ENCODE results near the gene TMOD3. TPM values are rescaled to one million over a fixed set of nuclear protein-coding genes. Genes with fewer than 3 reads are reported as not detected.
A peak's percentile ranks its signal among the peaks of the same experiment; 100 is the strongest.

TMOD3 gene
- total RNA-seq, 6 donors from 2014 or later, result 40.4 to 81.6 (median 72.7) TPM

GRCh38 chr15:51856714-51857380 is 27.4 kb downstream of the TMOD3 start:
- no peak for ATAC-seq (ENCODE audit: low FRiP score in 2 of 2)
- Histone ChIP-seq H3K27me3 (no peaks in the 10 kb centered on the region), H3K4me3 (no peak overlapping the region), H3K36me3 (no peaks in the 10 kb centered on the region), H3K9me3 (no peaks in the 10 kb centered on the region), H3K4me1 (peaks cover 33 to 52% (median 46%) of the 10 kb centered on the region in 4 donors), H3K27ac (peak overlapping the region in 1 of 4 donors; percentile 24)
- TF ChIP-seq POLR2A (IDR thresholded peaks at IDR 0.05) (no peak), POLR2AphosphoS5 (IDR thresholded peaks at IDR 0.05) (no peak), EP300 (IDR thresholded peaks at IDR 0.05) (no peak)
- TF ChIP-seq, protein P1, sequence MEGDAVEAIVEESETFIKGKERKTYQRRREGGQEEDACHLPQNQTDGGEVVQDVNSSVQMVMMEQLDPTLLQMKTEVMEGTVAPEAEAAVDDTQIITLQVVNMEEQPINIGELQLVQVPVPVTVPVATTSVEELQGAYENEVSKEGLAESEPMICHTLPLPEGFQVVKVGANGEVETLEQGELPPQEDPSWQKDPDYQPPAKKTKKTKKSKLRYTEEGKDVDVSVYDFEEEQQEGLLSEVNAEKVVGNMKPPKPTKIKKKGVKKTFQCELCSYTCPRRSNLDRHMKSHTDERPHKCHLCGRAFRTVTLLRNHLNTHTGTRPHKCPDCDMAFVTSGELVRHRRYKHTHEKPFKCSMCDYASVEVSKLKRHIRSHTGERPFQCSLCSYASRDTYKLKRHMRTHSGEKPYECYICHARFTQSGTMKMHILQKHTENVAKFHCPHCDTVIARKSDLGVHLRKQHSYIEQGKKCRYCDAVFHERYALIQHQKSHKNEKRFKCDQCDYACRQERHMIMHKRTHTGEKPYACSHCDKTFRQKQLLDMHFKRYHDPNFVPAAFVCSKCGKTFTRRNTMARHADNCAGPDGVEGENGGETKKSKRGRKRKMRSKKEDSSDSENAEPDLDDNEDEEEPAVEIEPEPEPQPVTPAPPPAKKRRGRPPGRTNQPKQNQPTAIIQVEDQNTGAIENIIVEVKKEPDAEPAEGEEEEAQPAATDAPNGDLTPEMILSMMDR (IDR thresholded peaks at IDR 0.05), result no peak
- DNase-seq, result no peak
- 61 to 65% methylated on average over 5 of the region's 5 CpGs for WGBS, 2 donors

- no peak overlapping the region for H3K27ac ChIP-seq
- no peaks in the 10 kb centered on the region for H3K9me3 ChIP-seq
- no peak overlapping the region for H3K4me3 ChIP-seq
- H3K27me3 ChIP-seq, result no peaks in the 10 kb centered on the region
- 83 to 84% methylated on average over 10 of the region's 10 CpGs for WGBS, 2 donors
- H3K36me3 ChIP-seq, result peaks cover 0 to 29% (median 17%) of the 10 kb centered on the region in 4 donors
- DNase-seq, result no peak
- no peak for ATAC-seq (ENCODE audit: low FRiP score in 2 of 2)
- no peak for TF ChIP-seq POLR2AphosphoS5 (IDR thresholded peaks at IDR 0.05)
- TF ChIP-seq, protein P1 (IDR thresholded peaks at IDR 0.05), result no peak
- no peak for TF ChIP-seq EP300 (IDR thresholded peaks at IDR 0.05)
- TF ChIP-seq POLR2A (IDR thresholded peaks at IDR 0.05), result no peak
- H3K4me1 ChIP-seq, result peaks cover 5 to 27% (median 12%) of the 10 kb centered on the region in 4 donors
These were observed 32.3 kb downstream of the TMOD3 start for GRCh38 chr15:51861557-51862359.

- no peak for TF ChIP-seq EP300 (IDR thresholded peaks at IDR 0.05)
- no peak for TF ChIP-seq POLR2AphosphoS5 (IDR thresholded peaks at IDR 0.05)
- no peak for TF ChIP-seq POLR2A (IDR thresholded peaks at IDR 0.05)
- TF ChIP-seq, protein P1 (IDR thresholded peaks at IDR 0.05), result no peak
These were observed 33.7 kb downstream of the TMOD3 start for GRCh38 chr15:51863131-51863530.

DNA sequence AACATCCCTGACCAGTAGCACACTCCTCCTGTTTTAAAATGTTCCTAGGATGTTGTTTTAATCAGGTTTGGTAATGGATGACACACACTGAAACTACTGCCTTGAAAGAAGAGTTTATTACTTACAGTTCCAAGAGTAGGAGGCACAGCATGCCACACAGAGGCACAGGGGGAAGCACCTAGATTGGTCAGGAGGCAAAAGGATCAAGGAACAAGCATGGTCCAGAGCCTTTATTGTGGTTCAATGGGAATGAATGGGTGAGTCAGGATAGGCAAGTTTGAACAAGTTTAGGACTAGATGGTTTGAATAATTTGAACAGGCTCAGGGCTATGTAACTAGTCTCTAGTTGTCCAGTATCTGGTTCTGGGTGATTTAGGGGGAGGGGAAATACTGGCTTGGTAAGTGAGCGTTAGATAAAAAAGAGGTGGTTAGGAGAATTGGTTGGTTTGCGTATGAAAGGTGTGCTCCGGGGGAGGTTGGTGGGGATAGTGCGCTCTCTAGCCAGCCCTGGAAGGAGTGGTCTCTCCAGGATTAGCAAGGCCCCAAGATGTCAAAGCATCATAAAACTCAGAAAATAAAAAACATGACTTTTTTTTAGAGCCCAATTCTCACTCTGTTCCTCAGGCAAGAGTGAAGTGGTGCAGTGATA is 35.1 kb downstream of the TMOD3 start:
- Histone ChIP-seq H3K27ac (no peak overlapping the region), H3K27me3 (no peaks in the 10 kb centered on the region), H3K4me1 (peaks cover 0 to 21% (median 5%) of the 10 kb centered on the region in 4 donors), H3K4me3 (no peak overlapping the region), H3K36me3 (peaks cover 0 to 36% (median 21%) of the 10 kb centered on the region in 4 donors), H3K9me3 (no peaks in the 10 kb centered on the region)
- 94 to 97% methylated on average over 4 of the region's 4 CpGs for WGBS, 2 donors
- TF ChIP-seq, protein P1 (IDR thresholded peaks at IDR 0.05), result no peak
- TF ChIP-seq EP300 (IDR thresholded peaks at IDR 0.05) (no peak), POLR2AphosphoS5 (IDR thresholded peaks at IDR 0.05) (no peak), POLR2A (IDR thresholded peaks at IDR 0.05) (no peak)
- no peak for DNase-seq
- no peak for ATAC-seq (ENCODE audit: low FRiP score in 2 of 2)

More at GRCh38 chr15:51863131-51863530, 33.7 kb downstream of the TMOD3 start:
- ATAC-seq (ENCODE audit: low FRiP score in 2 of 2) (no peak), DNase-seq (no peak)
- Histone ChIP-seq H3K27me3 (no peaks in the 10 kb centered on the region), H3K4me3 (no peak overlapping the region), H3K27ac (no peak overlapping the region), H3K4me1 (peaks cover 0 to 21% (median 3%) of the 10 kb centered on the region in 4 donors), H3K9me3 (no peaks in the 10 kb centered on the region), H3K36me3 (peaks cover 0 to 29% (median 21%) of the 10 kb centered on the region in 4 donors)
- WGBS, 2 donors, result 96 to 98% methylated on average over 2 of the region's 2 CpGs
